ENCODE data around the gene BTN3A1. TPM values are rescaled to one million over a fixed set of nuclear protein-coding genes. Genes with fewer than 3 reads are reported as not detected.

Gene BTN3A1
- total RNA-seq, 1 donor from 2014 or later = 9.7 TPM

DNA sequence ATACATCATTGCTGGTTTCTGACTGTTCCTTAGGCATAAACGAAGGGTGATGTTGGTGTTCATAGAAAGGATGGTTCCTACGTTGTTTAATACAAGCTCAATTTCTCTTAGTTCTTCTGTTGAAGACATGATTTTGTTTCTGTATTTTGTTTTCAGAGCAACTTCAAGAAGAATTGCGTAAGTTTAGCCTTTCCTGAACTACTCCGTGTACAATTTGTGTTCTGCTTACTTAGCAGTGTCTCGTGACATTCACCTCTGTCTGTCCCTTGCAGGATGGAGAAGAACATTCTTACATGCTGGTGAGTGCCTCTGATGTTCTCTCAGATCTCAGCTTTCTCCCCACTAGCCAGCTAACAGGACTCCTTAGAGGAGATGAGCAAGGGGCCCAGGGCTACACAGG is 11.5 kb upstream of the BTN3A1 start:
- peaks cover 8% of the 10 kb centered on the region for H3K4me1 ChIP-seq
- peaks cover 6% of the 10 kb centered on the region for H3K27me3 Mint-ChIP-seq (ENCODE audit: insufficient read depth, low read depth)

GRCh38 chr6:26392932-26393636 is 9.0 kb upstream of the BTN3A1 start:
- no peaks in the 10 kb centered on the region for H3K4me1 ChIP-seq
- H3K27ac ChIP-seq = no peak overlapping the region
- TF ChIP-seq EZH2 (IDR thresholded peaks at IDR 0.05) = no peak
- TF ChIP-seq EZH2phosphoT487 (IDR thresholded peaks at IDR 0.05) = no peak
- TF ChIP-seq CTCF (IDR thresholded peaks at IDR 0.05) = no peak
- Mint-ChIP-seq H3K9me3 (no peaks in the 10 kb centered on the region), H3K36me3 (peaks cover 14% of the 10 kb centered on the region), H3K4me3 (no peak overlapping the region), H3K4me1 (no peaks in the 10 kb centered on the region), H3K27me3 (ENCODE audit: insufficient read depth, low read depth) (peaks cover 9% of the 10 kb centered on the region), H3K27ac (no peak overlapping the region)
- no peaks in the 10 kb centered on the region for H3K79me2 ChIP-seq (ENCODE audit: low read depth)
- H3K4me2 ChIP-seq = no peak overlapping the region
- no peak for DNase-seq (ENCODE audit: low spot score)
- H3K4me3 ChIP-seq = no peak overlapping the region
- no peaks in the 10 kb centered on the region for H3K36me3 ChIP-seq
- no peaks in the 10 kb centered on the region for H4K20me1 ChIP-seq (ENCODE audit: low read depth)
- H3K9ac ChIP-seq = no peak overlapping the region
- no peaks in the 10 kb centered on the region for H3K9me3 ChIP-seq (ENCODE audit: low read depth)
- H3F3A ChIP-seq (ENCODE audit: low read depth) = no peaks in the 10 kb centered on the region
- H3K27me3 ChIP-seq = no peaks in the 10 kb centered on the region
- H2AFZ ChIP-seq (replicated peaks) = no peak overlapping the region

More for the DNA sequence above, 11.5 kb upstream of the BTN3A1 start:
- H3K36me3 Mint-ChIP-seq = peaks cover 18% of the 10 kb centered on the region
- no peak overlapping the region for H2AFZ ChIP-seq (replicated peaks)
- no peak overlapping the region for H3K9ac ChIP-seq
- no peaks in the 10 kb centered on the region for H3K27me3 ChIP-seq
- H4K20me1 ChIP-seq (ENCODE audit: low read depth) = no peaks in the 10 kb centered on the region
- no peak overlapping the region for H3K4me2 ChIP-seq
- H3K9me3 ChIP-seq (ENCODE audit: low read depth) = no peaks in the 10 kb centered on the region
- no peak overlapping the region for H3K27ac Mint-ChIP-seq
- no peaks in the 10 kb centered on the region for H3K4me1 Mint-ChIP-seq
- H3K36me3 ChIP-seq = no peaks in the 10 kb centered on the region
- no peak overlapping the region for H3K4me3 ChIP-seq
- H3F3A ChIP-seq (ENCODE audit: low read depth) = no peaks in the 10 kb centered on the region
- H3K79me2 ChIP-seq (ENCODE audit: low read depth) = no peaks in the 10 kb centered on the region
- TF ChIP-seq CTCF (IDR thresholded peaks at IDR 0.05) (no peak), EZH2phosphoT487 (IDR thresholded peaks at IDR 0.05) (no peak), EZH2 (IDR thresholded peaks at IDR 0.05) (no peak)
- no peaks in the 10 kb centered on the region for H3K9me3 Mint-ChIP-seq
- DNase-seq (ENCODE audit: low spot score) = no peak
- no peak overlapping the region for H3K27ac ChIP-seq
- H3K4me3 Mint-ChIP-seq = peak overlapping the region; percentile 46

GRCh38 chr6:26394289-26394688 is 7.8 kb upstream of the BTN3A1 start:
- H3K9me3 ChIP-seq (ENCODE audit: low read depth) = no peaks in the 10 kb centered on the region
- H3K27me3 ChIP-seq = no peaks in the 10 kb centered on the region
- no peaks in the 10 kb centered on the region for H3K4me1 Mint-ChIP-seq
- TF ChIP-seq EZH2phosphoT487 (IDR thresholded peaks at IDR 0.05) (no peak), EZH2 (IDR thresholded peaks at IDR 0.05) (no peak), CTCF (IDR thresholded peaks at IDR 0.05) (no peak)
- H3K27ac Mint-ChIP-seq = no peak overlapping the region
- H3K4me3 Mint-ChIP-seq = no peak overlapping the region
- H3K36me3 ChIP-seq = no peaks in the 10 kb centered on the region
- H3K9ac ChIP-seq = no peak overlapping the region
- H3K27me3 Mint-ChIP-seq (ENCODE audit: insufficient read depth, low read depth) = peaks cover 9% of the 10 kb centered on the region
- no peak for DNase-seq (ENCODE audit: low spot score)
- no peaks in the 10 kb centered on the region for H4K20me1 ChIP-seq (ENCODE audit: low read depth)
- peaks cover 12% of the 10 kb centered on the region for H3K36me3 Mint-ChIP-seq
- H3F3A ChIP-seq (ENCODE audit: low read depth) = no peaks in the 10 kb centered on the region
- H3K4me1 ChIP-seq = no peaks in the 10 kb centered on the region
- H3K9me3 Mint-ChIP-seq = no peaks in the 10 kb centered on the region
- H2AFZ ChIP-seq (replicated peaks) = no peak overlapping the region
- H3K27ac ChIP-seq = no peak overlapping the region
- no peaks in the 10 kb centered on the region for H3K79me2 ChIP-seq (ENCODE audit: low read depth)
- H3K4me2 ChIP-seq = no peak overlapping the region
- no peak overlapping the region for H3K4me3 ChIP-seq
